ENCODE results near the gene STX17.

DNA sequence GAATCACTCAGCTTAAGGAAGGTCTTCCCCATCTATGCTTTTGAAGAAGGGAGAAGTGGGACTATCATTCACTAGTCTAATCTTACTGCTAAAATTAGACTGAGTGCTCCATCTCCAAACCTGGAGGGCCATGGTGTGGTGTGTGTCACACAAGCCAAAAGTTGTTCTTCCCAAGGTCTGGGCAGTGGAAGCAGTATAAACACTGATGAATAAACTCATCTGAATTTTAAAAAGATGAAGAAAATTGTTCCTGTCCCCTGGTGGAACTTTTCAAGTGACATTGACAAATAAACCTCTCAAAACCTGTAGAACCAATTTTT, 16.2 kb downstream of the STX17 start:
- TF ChIP-seq, protein P1, sequence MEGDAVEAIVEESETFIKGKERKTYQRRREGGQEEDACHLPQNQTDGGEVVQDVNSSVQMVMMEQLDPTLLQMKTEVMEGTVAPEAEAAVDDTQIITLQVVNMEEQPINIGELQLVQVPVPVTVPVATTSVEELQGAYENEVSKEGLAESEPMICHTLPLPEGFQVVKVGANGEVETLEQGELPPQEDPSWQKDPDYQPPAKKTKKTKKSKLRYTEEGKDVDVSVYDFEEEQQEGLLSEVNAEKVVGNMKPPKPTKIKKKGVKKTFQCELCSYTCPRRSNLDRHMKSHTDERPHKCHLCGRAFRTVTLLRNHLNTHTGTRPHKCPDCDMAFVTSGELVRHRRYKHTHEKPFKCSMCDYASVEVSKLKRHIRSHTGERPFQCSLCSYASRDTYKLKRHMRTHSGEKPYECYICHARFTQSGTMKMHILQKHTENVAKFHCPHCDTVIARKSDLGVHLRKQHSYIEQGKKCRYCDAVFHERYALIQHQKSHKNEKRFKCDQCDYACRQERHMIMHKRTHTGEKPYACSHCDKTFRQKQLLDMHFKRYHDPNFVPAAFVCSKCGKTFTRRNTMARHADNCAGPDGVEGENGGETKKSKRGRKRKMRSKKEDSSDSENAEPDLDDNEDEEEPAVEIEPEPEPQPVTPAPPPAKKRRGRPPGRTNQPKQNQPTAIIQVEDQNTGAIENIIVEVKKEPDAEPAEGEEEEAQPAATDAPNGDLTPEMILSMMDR (IDR thresholded peaks at IDR 0.05) = no peak
- no peak for TF ChIP-seq POLR2A (IDR thresholded peaks at IDR 0.05)
